Measurements from ENCODE around the gene TAF15.

The TAF15 gene

DNA sequence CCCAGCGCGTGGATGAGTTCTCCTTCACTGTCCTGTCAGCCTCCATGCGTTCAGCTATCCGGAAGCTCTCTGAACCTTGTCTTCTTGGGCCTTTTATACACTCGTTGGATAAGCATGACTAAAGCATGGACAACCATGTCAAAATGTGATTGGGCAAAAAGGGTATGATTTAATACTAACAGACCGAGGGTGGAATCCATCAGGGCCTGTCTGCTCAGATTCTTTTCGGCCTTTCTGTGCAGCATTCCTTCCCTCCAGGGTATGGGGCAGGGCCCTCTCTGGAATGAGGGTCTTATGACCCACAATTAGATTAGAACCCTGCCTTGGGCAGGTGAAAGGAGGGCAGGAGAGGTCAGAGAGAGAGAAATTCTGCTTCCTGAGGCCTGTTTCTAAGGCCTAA is 84.9 kb downstream of the TAF15 start:
- H3K4me2 ChIP-seq = no peak overlapping the region
- H3K4me1 ChIP-seq (ENCODE audit: low read depth, poor library complexity, severe bottlenecking) = peaks cover 34% of the 10 kb centered on the region
- no peak overlapping the region for H3K4me3 ChIP-seq (IDR thresholded peaks at IDR 0.05; ENCODE audit: insufficient read depth, low read depth, low read length)
- H3K27me3 ChIP-seq (ENCODE audit: insufficient read depth, low read depth) = no peaks in the 10 kb centered on the region
- TF ChIP-seq, protein P1, sequence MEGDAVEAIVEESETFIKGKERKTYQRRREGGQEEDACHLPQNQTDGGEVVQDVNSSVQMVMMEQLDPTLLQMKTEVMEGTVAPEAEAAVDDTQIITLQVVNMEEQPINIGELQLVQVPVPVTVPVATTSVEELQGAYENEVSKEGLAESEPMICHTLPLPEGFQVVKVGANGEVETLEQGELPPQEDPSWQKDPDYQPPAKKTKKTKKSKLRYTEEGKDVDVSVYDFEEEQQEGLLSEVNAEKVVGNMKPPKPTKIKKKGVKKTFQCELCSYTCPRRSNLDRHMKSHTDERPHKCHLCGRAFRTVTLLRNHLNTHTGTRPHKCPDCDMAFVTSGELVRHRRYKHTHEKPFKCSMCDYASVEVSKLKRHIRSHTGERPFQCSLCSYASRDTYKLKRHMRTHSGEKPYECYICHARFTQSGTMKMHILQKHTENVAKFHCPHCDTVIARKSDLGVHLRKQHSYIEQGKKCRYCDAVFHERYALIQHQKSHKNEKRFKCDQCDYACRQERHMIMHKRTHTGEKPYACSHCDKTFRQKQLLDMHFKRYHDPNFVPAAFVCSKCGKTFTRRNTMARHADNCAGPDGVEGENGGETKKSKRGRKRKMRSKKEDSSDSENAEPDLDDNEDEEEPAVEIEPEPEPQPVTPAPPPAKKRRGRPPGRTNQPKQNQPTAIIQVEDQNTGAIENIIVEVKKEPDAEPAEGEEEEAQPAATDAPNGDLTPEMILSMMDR (conservative IDR thresholded peaks at IDR 0.05; ENCODE audit: low read depth, low read length) = no peak
- no peak overlapping the region for H2AFZ ChIP-seq (ENCODE audit: low read depth)
- H3K27ac ChIP-seq = no peak overlapping the region
- H3K79me2 ChIP-seq (ENCODE audit: insufficient read depth, low read depth) = no peaks in the 10 kb centered on the region
- no peaks in the 10 kb centered on the region for H3K36me3 ChIP-seq (ENCODE audit: insufficient read depth)
- H3K9ac ChIP-seq = no peak overlapping the region
- H4K20me1 ChIP-seq (ENCODE audit: insufficient read depth) = no peaks in the 10 kb centered on the region

DNA sequence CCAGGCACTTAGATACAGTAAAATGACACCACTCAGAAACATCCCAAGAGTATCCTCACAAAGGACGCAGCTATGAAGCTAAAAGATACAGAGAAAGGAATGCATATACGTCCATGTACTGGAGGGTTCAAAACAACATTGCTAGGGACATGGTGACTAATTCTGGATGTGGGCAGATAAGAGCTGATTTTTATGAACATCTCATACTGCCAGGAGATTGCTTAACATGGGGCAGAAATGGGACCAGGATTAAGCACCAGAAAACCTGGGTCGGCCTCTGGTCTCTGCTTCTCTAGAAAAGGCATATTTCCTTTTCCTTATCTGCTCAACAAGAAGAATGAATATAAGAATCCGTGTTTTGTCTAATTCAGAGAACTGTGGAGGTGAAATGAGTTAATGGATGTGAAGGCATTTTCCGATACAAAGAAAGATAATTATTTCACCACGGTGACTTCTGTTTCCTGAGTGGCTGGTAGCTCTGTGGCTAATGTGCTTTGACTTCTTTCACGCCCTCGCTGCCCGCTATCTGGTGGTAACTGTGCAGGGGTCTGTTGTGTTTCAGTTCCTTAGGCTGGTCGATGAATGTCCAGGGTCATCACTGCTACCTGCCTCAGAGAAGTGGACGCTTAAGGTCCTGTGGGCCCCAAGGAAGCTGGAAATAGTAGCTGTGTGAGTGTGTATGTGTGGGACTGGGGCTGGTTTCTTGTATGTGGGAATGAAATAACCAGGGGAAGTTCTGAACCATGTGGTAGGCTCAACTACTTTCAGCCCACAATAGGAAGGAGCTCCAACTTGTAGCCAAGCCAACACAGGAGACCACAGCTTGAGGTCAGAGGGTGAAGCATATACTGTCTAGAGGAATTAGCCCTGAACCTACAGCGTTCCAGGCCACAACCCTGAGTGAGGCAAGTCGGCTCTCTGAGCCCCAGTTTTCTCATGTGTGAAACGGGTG is 86.6 kb downstream of the TAF15 start:
- Histone ChIP-seq H3K79me2 (ENCODE audit: insufficient read depth, low read depth) (no peaks in the 10 kb centered on the region), H3K27me3 (ENCODE audit: insufficient read depth, low read depth) (no peaks in the 10 kb centered on the region), H4K20me1 (ENCODE audit: insufficient read depth) (no peaks in the 10 kb centered on the region), H3K36me3 (ENCODE audit: insufficient read depth) (no peaks in the 10 kb centered on the region), H3K4me3 (IDR thresholded peaks at IDR 0.05; ENCODE audit: insufficient read depth, low read depth, low read length) (no peak overlapping the region), H3K27ac (no peak overlapping the region), H3K4me2 (no peak overlapping the region), H2AFZ (ENCODE audit: low read depth) (no peak overlapping the region), H3K9ac (no peak overlapping the region), H3K4me1 (ENCODE audit: low read depth, poor library complexity, severe bottlenecking) (peaks cover 19% of the 10 kb centered on the region)
- TF ChIP-seq, protein P1 (conservative IDR thresholded peaks at IDR 0.05; ENCODE audit: low read depth, low read length) = no peak

Data from KMS-11 (cell line).